NCI-H82 (cell line): ENCODE measurements around the gene ABCA10.
"Not testable (repeated sequence)": the region's sequence is repeated elsewhere in the genome, so short reads cannot be mapped to it uniquely, and the experiment has no call there.

Experiments used
- DNase-seq: peaks from one replicate; lab custom pipeline; 2025; lab: John Stamatoyannopoulos, UW

Gene ABCA10

GRCh38 chr17:69230939-69231338 lies 2.3 kb upstream of the ABCA10 start:
- DNase-seq = no peak

- DNase-seq = no peak
Observed at GRCh38 chr17:69228018-69228417, 606 bp downstream of the ABCA10 start.

- no peak for DNase-seq
Observed at GRCh38 chr17:69227541-69227940, 1.1 kb downstream of the ABCA10 start.

- DNase-seq = no peak
Observed at GRCh38 chr17:69223809-69224208, 4.8 kb downstream of the ABCA10 start.

- no peak for DNase-seq
Observed at GRCh38 chr17:69222707-69223258, 5.8 kb downstream of the ABCA10 start.

- DNase-seq = no peak
Observed at GRCh38 chr17:69220098-69220497, 8.5 kb downstream of the ABCA10 start.

GRCh38 chr17:69218986-69219385 lies 9.6 kb downstream of the ABCA10 start:
- no peak for DNase-seq

- no peak for DNase-seq
Observed at GRCh38 chr17:69213059-69213813, 15.4 kb downstream of the ABCA10 start.

GRCh38 chr17:69208640-69209039 lies 20.0 kb downstream of the ABCA10 start:
- no peak for DNase-seq

- DNase-seq = no peak
Observed at GRCh38 chr17:69207151-69207550, 21.5 kb downstream of the ABCA10 start.

GRCh38 chr17:69198238-69198637 lies 30.4 kb downstream of the ABCA10 start:
- DNase-seq = no peak

GRCh38 chr17:69196105-69196653 lies 32.4 kb downstream of the ABCA10 start:
- not testable (repeated sequence) for DNase-seq

GRCh38 chr17:69192754-69193153 lies 35.9 kb downstream of the ABCA10 start:
- no peak for DNase-seq

GRCh38 chr17:69188796-69189195 lies 39.8 kb downstream of the ABCA10 start:
- no peak for DNase-seq

GRCh38 chr17:69188064-69188463 lies 40.6 kb downstream of the ABCA10 start:
- DNase-seq = peak; percentile 24

- DNase-seq = peak; percentile 75
Observed at GRCh38 chr17:69187294-69187693, 41.3 kb downstream of the ABCA10 start.

GRCh38 chr17:69179227-69179952 lies 49.2 kb downstream of the ABCA10 start:
- DNase-seq = no peak

GRCh38 chr17:69176457-69176795 lies 52.2 kb downstream of the ABCA10 start:
- no peak for DNase-seq

GRCh38 chr17:69175625-69176456 lies 52.8 kb downstream of the ABCA10 start:
- DNase-seq = no peak

GRCh38 chr17:69175262-69175624 lies 53.4 kb downstream of the ABCA10 start:
- no peak for DNase-seq

GRCh38 chr17:69173118-69173517 lies 55.5 kb downstream of the ABCA10 start:
- no peak for DNase-seq

GRCh38 chr17:69170377-69170776 lies 58.2 kb downstream of the ABCA10 start:
- DNase-seq = no peak
